NB4 (cell line): ENCODE measurements around the gene SMS.

Experiments used
- MYC ChIP-seq: IDR thresholded peaks from 2 replicates; pipeline ENCODE4 v1.6.1; 2011; ENCODE audit warnings: low read depth, low read length
- POLR2A ChIP-seq: IDR thresholded peaks from 2 replicates; pipeline ENCODE4 v1.6.1; 2011; ENCODE audit warnings: mild to moderate bottlenecking; ENCODE audit not compliant: insufficient read length; ENCODE audit errors: extremely low read depth
- TF ChIP-seq, protein P1 (sequence below): IDR thresholded peaks from one replicate; pipeline ENCODE4 v1.5.1; 2012; ENCODE audit warnings: low read depth, low read length
- TF ChIP-seq, protein P2 (sequence below): IDR thresholded peaks from 2 replicates; pipeline ENCODE4 v1.6.1; 2011; ENCODE audit warnings: low read depth, low read length

DNA sequence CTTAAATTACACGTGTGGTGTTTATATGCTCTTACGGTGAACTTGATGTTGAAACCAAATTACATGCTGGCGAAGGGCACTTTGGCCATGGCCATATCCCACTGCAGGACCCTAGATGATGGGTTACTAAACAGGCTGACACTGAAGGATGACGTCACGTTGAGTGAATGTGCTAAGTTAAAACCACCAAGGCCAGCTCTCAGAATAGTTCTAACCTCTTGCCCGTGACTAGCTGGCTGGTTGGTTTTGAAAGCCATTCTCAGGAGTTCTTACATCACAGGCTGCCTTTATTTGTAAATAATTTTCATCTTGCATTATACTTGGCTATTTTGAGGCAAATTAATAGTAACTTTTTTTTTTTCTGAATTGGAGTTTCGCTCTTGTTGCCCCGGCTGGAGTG is 50.3 kb downstream of the SMS start:
- TF ChIP-seq POLR2A (no peak), MYC (no peak)
- TF ChIP-seq, protein P1, sequence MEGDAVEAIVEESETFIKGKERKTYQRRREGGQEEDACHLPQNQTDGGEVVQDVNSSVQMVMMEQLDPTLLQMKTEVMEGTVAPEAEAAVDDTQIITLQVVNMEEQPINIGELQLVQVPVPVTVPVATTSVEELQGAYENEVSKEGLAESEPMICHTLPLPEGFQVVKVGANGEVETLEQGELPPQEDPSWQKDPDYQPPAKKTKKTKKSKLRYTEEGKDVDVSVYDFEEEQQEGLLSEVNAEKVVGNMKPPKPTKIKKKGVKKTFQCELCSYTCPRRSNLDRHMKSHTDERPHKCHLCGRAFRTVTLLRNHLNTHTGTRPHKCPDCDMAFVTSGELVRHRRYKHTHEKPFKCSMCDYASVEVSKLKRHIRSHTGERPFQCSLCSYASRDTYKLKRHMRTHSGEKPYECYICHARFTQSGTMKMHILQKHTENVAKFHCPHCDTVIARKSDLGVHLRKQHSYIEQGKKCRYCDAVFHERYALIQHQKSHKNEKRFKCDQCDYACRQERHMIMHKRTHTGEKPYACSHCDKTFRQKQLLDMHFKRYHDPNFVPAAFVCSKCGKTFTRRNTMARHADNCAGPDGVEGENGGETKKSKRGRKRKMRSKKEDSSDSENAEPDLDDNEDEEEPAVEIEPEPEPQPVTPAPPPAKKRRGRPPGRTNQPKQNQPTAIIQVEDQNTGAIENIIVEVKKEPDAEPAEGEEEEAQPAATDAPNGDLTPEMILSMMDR = no peak
- TF ChIP-seq, protein P2, sequence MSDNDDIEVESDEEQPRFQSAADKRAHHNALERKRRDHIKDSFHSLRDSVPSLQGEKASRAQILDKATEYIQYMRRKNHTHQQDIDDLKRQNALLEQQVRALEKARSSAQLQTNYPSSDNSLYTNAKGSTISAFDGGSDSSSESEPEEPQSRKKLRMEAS = no peak
